ENCODE data around the gene NDRG2. TPM values are rescaled to one million over a fixed set of nuclear protein-coding genes. Genes with fewer than 3 reads are reported as not detected.
A peak's percentile ranks its signal among the peaks of the same experiment; 100 is the strongest.
"Not testable (repeated sequence)": the region's sequence is repeated elsewhere in the genome, so short reads cannot be mapped to it uniquely, and the experiment has no call there.

NDRG2 gene
- total RNA-seq, 1 experiment from 2014 or later: 18.9 TPM

DNA sequence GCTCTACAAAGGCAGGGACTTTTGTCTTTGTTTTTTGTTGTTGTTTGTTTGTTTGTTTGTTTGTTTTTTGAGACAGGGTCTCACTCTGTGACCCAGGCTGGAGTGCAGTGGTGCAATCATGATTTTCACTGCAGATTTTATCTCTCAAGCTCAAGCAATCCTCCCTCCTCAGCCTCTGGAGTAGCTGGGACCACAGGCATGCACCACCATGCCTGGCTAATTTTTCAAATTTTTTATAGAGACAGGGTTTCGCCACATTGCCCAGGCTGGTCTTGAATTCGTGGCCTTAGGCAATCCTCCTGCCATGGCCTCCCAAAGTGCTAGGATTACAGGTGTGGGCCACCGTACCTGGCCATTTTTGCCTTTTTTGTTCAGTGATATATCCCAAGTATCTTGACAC is 16.1 kb upstream of the NDRG2 start:
- H3K4me1 ChIP-seq (ENCODE audit: control insufficient read depth in 1 of 2, insufficient read depth in 2 of 2, low read length in 2 of 2); H3K4me3 ChIP-seq (replicated peaks in 1 of 2; ENCODE audit: low read depth in 1 of 2, low read length in 2 of 2); H3K36me3 ChIP-seq (ENCODE audit: control insufficient read depth in 1 of 2, insufficient read depth in 2 of 2, low read length in 2 of 2); H2AFZ ChIP-seq (ENCODE audit: low read depth, low read length, poor library complexity, severe bottlenecking); H3K4me2 ChIP-seq (ENCODE audit: low read length); H4K20me1 ChIP-seq (ENCODE audit: insufficient read depth); BruUV-seq (replicated peaks); DNase-seq (ENCODE audit: low read depth, low spot score); H3K79me2 ChIP-seq (ENCODE audit: insufficient read depth, low read length); ATAC-seq; H3K9me2 ChIP-seq (ENCODE audit: insufficient read depth); H3K27me3 ChIP-seq (ENCODE audit: insufficient read depth, low read length); H3K9ac ChIP-seq (ENCODE audit: low read length); H3K9me3 ChIP-seq (ENCODE audit: control insufficient read depth in 1 of 2, insufficient read depth in 1 of 2, low read depth in 1 of 2, low read length in 2 of 2); H3K27ac ChIP-seq (ENCODE audit: low read depth, low read length): not testable (repeated sequence)
- CTCF ChIA-PET: interaction anchor here (0.8 to 5.4 kb wide), 8 partner anchors 8 to 344 kb away, joined by 3 to 148 read pairs (median 8); no protein-coding TSS in a partner anchor
- intact Hi-C loops (cut with micrococcal nuclease): loop anchor here (1.0 kb wide), 3 partner anchors 27 to 344 kb away; no protein-coding TSS in a partner anchor
- RAD21 ChIA-PET (ENCODE audit: low non-redundant PET in 1 of 2, low total read pairs in 2 of 2, uncharacterized antibody in 2 of 2, unreplicated experiment in 2 of 2): interaction anchor here (1.3 to 2.2 kb wide), 3 partner anchors 26 to 63 kb away, joined by 3 to 30 read pairs (median 24); no protein-coding TSS in a partner anchor
- POLR2A ChIA-PET: interaction anchor here (1.8 kb wide), 1 partner anchor 26 kb away, joined by 6 read pairs; no protein-coding TSS in a partner anchor

- TF ChIP-seq POLR2AphosphoS5 (IDR thresholded peaks at IDR 0.05; ENCODE audit: low read depth, low read length): no peak
- TF ChIP-seq ZFX (IDR thresholded peaks at IDR 0.05): 0 out of 2 replicates have a peak, but pooled peaks have one; percentile 0
- CTCF ChIA-PET: interaction anchor here (0.6 to 5.4 kb wide), 17 partner anchors 8 to 357 kb away, joined by 3 to 148 read pairs (median 4); no protein-coding TSS in a partner anchor
- POLR2A ChIA-PET: interaction anchor here (1.8 kb wide), 1 partner anchor 26 kb away, joined by 6 read pairs; no protein-coding TSS in a partner anchor
- DNase-seq (ENCODE audit: low read depth, low spot score): no peak
- Histone ChIP-seq H3K36me3 (ENCODE audit: control insufficient read depth in 1 of 2, insufficient read depth in 2 of 2, low read length in 2 of 2) (no peaks in the 10 kb centered on the region), H3K27ac (ENCODE audit: low read depth, low read length) (no peak overlapping the region), H3K79me2 (ENCODE audit: insufficient read depth, low read length) (no peaks in the 10 kb centered on the region), H3K9ac (ENCODE audit: low read length) (no peak overlapping the region), H3K27me3 (ENCODE audit: insufficient read depth, low read length) (no peaks in the 10 kb centered on the region), H2AFZ (ENCODE audit: low read depth, low read length, poor library complexity, severe bottlenecking) (no peak overlapping the region), H4K20me1 (ENCODE audit: insufficient read depth) (no peaks in the 10 kb centered on the region), H3K4me3 (replicated peaks in 1 of 2; ENCODE audit: low read depth in 1 of 2, low read length in 2 of 2) (no peak overlapping the region), H3K9me2 (ENCODE audit: insufficient read depth) (no peaks in the 10 kb centered on the region), H3K9me3 (ENCODE audit: control insufficient read depth in 1 of 2, insufficient read depth in 1 of 2, low read depth in 1 of 2, low read length in 2 of 2) (no peaks in the 10 kb centered on the region), H3K4me2 (ENCODE audit: low read length) (no peak overlapping the region), H3K4me1 (ENCODE audit: control insufficient read depth in 1 of 2, insufficient read depth in 2 of 2, low read length in 2 of 2) (peaks cover 0 to 7% of the 10 kb centered on the region in 2 experiments; a peak in 1 of 4 replicates)
- RAD21 ChIA-PET (ENCODE audit: low non-redundant PET in 1 of 2, low total read pairs in 2 of 2, uncharacterized antibody in 2 of 2, unreplicated experiment in 2 of 2): interaction anchor here (0.6 to 2.2 kb wide), 4 partner anchors 26 to 64 kb away, joined by 3 to 30 read pairs (median 14); no protein-coding TSS in a partner anchor
- ATAC-seq: 0 out of 2 replicates have a peak, but pooled peaks have one; percentile 6
- intact Hi-C loops (cut with micrococcal nuclease): loop anchor here (1.0 kb wide), 3 partner anchors 26 to 343 kb away; no protein-coding TSS in a partner anchor
- BruUV-seq (replicated peaks): no TSS peak
These were observed 15.6 kb upstream of the NDRG2 start for GRCh38 chr14:21040370-21040925.

Data from HCT116 (cell line).